Stimulated activated naive CD8-positive, alpha-beta T cell treated with anti-CD3 and anti-CD28 coated beads, Interleukin-15, Interleukin-2, amounts not matched to agents 100 U/mL and 50 U/mL, for 24 hours (primary cell): Measurements from ENCODE around the gene UBE3A.

Experiments
- ATAC-seq: fragments of 150-1000 bp; cut with Tn5 transposase; one replicate; pipeline ENCODE4 v1.10.0; 2021
- DNase-seq: peaks from one replicate; pipeline ENCODE4 v3.0.0; 2021

The UBE3A gene

DNA sequence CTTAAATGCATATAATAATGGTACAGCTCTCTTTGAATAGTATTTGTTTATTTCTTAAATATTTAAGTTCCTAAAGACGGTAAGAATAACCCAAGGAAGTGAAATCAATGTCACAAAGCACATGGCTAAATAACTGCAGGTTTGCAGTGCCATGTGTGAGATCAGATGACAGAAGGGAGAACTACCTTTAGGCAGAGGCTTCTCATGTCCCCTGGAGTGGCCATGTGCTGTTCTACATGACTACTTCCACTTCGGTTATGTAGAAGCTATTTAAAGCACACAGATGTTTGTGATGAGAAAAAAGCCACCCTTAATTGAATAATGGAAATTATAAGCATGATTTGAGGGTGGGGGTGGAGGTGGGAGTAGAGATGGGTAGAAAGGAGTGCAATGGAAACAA, 109.1 kb downstream of the UBE3A start:
- ATAC-seq = no peak
- DNase-seq = no peak

- ATAC-seq (no peak), DNase-seq (no peak)
These were observed 111.1 kb downstream of the UBE3A start for GRCh38 chr15:25327686-25328085.

GRCh38 chr15:25325187-25325586, 113.6 kb downstream of the UBE3A start:
- DNase-seq = no peak
- ATAC-seq = no peak

- ATAC-seq (no peak), DNase-seq (no peak)
These were observed 115.4 kb downstream of the UBE3A start for GRCh38 chr15:25323420-25323819.

DNA sequence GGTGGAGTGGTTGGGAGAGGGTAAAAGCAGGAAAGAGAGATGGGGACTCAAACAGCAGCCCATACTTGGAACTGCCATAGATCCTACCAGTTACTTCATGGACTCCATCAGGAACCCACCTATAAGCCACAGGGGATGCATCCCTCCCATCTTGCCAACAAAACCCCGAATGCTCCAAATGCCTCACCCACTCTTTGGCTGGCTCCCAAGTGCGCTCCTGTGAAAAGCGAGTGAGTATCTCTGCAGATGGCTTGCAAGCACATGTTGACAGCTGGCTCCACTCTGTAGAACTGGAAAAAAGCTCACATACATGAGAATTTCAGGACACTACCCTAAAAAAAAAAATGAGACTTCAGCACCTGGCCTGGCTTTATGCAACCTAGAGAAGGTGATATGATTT, 151.0 kb downstream of the UBE3A start:
- ATAC-seq (no peak), DNase-seq (no peak)
